ENCODE data around the gene PFAS. TPM values are rescaled to one million over a fixed set of nuclear protein-coding genes. Genes with fewer than 3 reads are reported as not detected.

The PFAS gene
- total and polyA plus RNA-seq, 4 experiments from 2014 or later = 8.9 to 29.1 (median 18.9) TPM

GRCh38 chr17:8266648-8267479 lies 17.8 kb downstream of the PFAS start:
- no peaks in the 10 kb centered on the region for H3K9me3 ChIP-seq (ENCODE audit: control insufficient read depth in 1 of 2, low read length in 2 of 2)
- H3K27ac ChIP-seq (ENCODE audit: low read depth, low read length) = no peak overlapping the region
- ChIA-PET POLR2A (ENCODE audit: partially characterized antibody) (no interaction called here), CTCF (ENCODE audit: partially characterized antibody) (no interaction called here)
- no peaks in the 10 kb centered on the region for H3K9me3 Mint-ChIP-seq
- intact Hi-C loops (cut with micrococcal nuclease) = no loop called here
- H3K27ac Mint-ChIP-seq = peak overlapping the region in 1 of 7 donors; percentile 52
- H3K4me1 Mint-ChIP-seq = no peaks in the 10 kb centered on the region
- H3K36me3 ChIP-seq (ENCODE audit: insufficient read depth, low read length) = no peaks in the 10 kb centered on the region
- peaks cover 12 to 21% of the 10 kb centered on the region in 2 donors for H3K36me3 Mint-ChIP-seq
- no peaks in the 10 kb centered on the region for H3K4me1 ChIP-seq (ENCODE audit: insufficient read depth, low read length)
- H3K4me3 ChIP-seq (ENCODE audit: low read length in 2 of 2) = no peak overlapping the region
- no peaks in the 10 kb centered on the region for H3K27me3 ChIP-seq (ENCODE audit: insufficient read depth, low read length)
- no peak for DNase-seq
- H3K4me3 Mint-ChIP-seq = no peak overlapping the region
- H3K27me3 Mint-ChIP-seq = no peaks in the 10 kb centered on the region

- DNase-seq = no peak
- intact Hi-C loops (cut with micrococcal nuclease) = no loop called here
- ChIA-PET CTCF (ENCODE audit: partially characterized antibody) (no interaction called here), POLR2A (ENCODE audit: partially characterized antibody) (interaction anchor here (1.1 kb wide), 1 partner anchor 45 kb away, joined by 3 read pairs; no protein-coding TSS in a partner anchor)
- Histone ChIP-seq H3K9me3 (ENCODE audit: control insufficient read depth in 1 of 2, low read length in 2 of 2) (no peaks in the 10 kb centered on the region), H3K27ac (ENCODE audit: low read depth, low read length) (no peak overlapping the region), H3K4me1 (ENCODE audit: insufficient read depth, low read length) (no peaks in the 10 kb centered on the region), H3K27me3 (ENCODE audit: insufficient read depth, low read length) (no peaks in the 10 kb centered on the region), H3K4me3 (ENCODE audit: low read length in 2 of 2) (no peak overlapping the region), H3K36me3 (ENCODE audit: insufficient read depth, low read length) (no peaks in the 10 kb centered on the region)
- Mint-ChIP-seq H3K27ac (no peak overlapping the region), H3K4me3 (no peak overlapping the region), H3K9me3 (no peaks in the 10 kb centered on the region), H3K36me3 (peaks cover 12 to 16% of the 10 kb centered on the region in 2 donors), H3K4me1 (no peaks in the 10 kb centered on the region), H3K27me3 (no peaks in the 10 kb centered on the region)
Measured at GRCh38 chr17:8267480-8268147, 18.5 kb downstream of the PFAS start.

GRCh38 chr17:8268550-8269298 lies 19.6 kb downstream of the PFAS start:
- ChIA-PET POLR2A (ENCODE audit: partially characterized antibody) (interaction anchor here (1.1 kb wide), 1 partner anchor 46 kb away, joined by 3 read pairs; no protein-coding TSS in a partner anchor), CTCF (ENCODE audit: partially characterized antibody) (no interaction called here)
- no peaks in the 10 kb centered on the region for H3K36me3 ChIP-seq (ENCODE audit: insufficient read depth, low read length)
- no peaks in the 10 kb centered on the region for H3K4me1 ChIP-seq (ENCODE audit: insufficient read depth, low read length)
- H3K27ac ChIP-seq (ENCODE audit: low read depth, low read length) = no peak overlapping the region
- intact Hi-C loops (cut with micrococcal nuclease) = no loop called here
- no peaks in the 10 kb centered on the region for H3K27me3 Mint-ChIP-seq
- H3K4me1 Mint-ChIP-seq = no peaks in the 10 kb centered on the region
- H3K4me3 Mint-ChIP-seq = no peak overlapping the region
- H3K4me3 ChIP-seq (ENCODE audit: low read length in 2 of 2) = no peak overlapping the region
- H3K9me3 Mint-ChIP-seq = no peaks in the 10 kb centered on the region
- peaks cover 3 to 7% of the 10 kb centered on the region in 2 donors for H3K36me3 Mint-ChIP-seq
- H3K27me3 ChIP-seq (ENCODE audit: insufficient read depth, low read length) = no peaks in the 10 kb centered on the region
- no peak overlapping the region for H3K27ac Mint-ChIP-seq
- H3K9me3 ChIP-seq (ENCODE audit: control insufficient read depth in 1 of 2, low read length in 2 of 2) = no peaks in the 10 kb centered on the region
- no peak for DNase-seq

GRCh38 chr17:8272421-8272820 lies 23.3 kb downstream of the PFAS start:
- H3K36me3 ChIP-seq (ENCODE audit: insufficient read depth, low read length) = no peaks in the 10 kb centered on the region
- CTCF ChIA-PET (ENCODE audit: partially characterized antibody) = interaction anchor here (1.0 to 1.1 kb wide), 2 partner anchors 23 to 198 kb away, joined by 3 read pairs; partner anchors contain the start of gene SLC25A35

GRCh38 chr17:8273884-8274444 lies 24.9 kb downstream of the PFAS start:
- H3K4me1 ChIP-seq (ENCODE audit: insufficient read depth, low read length) = no peaks in the 10 kb centered on the region
- H3K9me3 ChIP-seq (ENCODE audit: control insufficient read depth in 1 of 2, low read length in 2 of 2) = no peaks in the 10 kb centered on the region
- no peaks in the 10 kb centered on the region for H3K9me3 Mint-ChIP-seq
- no peak for DNase-seq
- no peaks in the 10 kb centered on the region for H3K36me3 ChIP-seq (ENCODE audit: insufficient read depth, low read length)
- peak overlapping the region in 1 of 7 donors; percentile 86 for H3K27ac Mint-ChIP-seq
- H3K4me1 Mint-ChIP-seq = no peaks in the 10 kb centered on the region
- no peak overlapping the region for H3K4me3 Mint-ChIP-seq
- H3K36me3 Mint-ChIP-seq = no peaks in the 10 kb centered on the region
- no peaks in the 10 kb centered on the region for H3K27me3 Mint-ChIP-seq
- H3K4me3 ChIP-seq (ENCODE audit: low read length in 2 of 2) = no peak overlapping the region
- ChIA-PET CTCF (ENCODE audit: partially characterized antibody) (interaction anchor here (1.0 kb wide), 1 partner anchor 10 kb away, joined by 4 read pairs; no protein-coding TSS in a partner anchor), POLR2A (ENCODE audit: partially characterized antibody) (no interaction called here)
- H3K27ac ChIP-seq (ENCODE audit: low read depth, low read length) = no peak overlapping the region
- H3K27me3 ChIP-seq (ENCODE audit: insufficient read depth, low read length) = no peaks in the 10 kb centered on the region
- intact Hi-C loops (cut with micrococcal nuclease) = no loop called here

More at GRCh38 chr17:8272421-8272820, 23.3 kb downstream of the PFAS start:
- POLR2A ChIA-PET (ENCODE audit: partially characterized antibody) = no interaction called here
- Mint-ChIP-seq H3K27me3 (no peaks in the 10 kb centered on the region), H3K27ac (no peak overlapping the region), H3K9me3 (no peaks in the 10 kb centered on the region), H3K36me3 (no peaks in the 10 kb centered on the region), H3K4me3 (no peak overlapping the region), H3K4me1 (no peaks in the 10 kb centered on the region)
- H3K27me3 ChIP-seq (ENCODE audit: insufficient read depth, low read length) = no peaks in the 10 kb centered on the region
- no peaks in the 10 kb centered on the region for H3K9me3 ChIP-seq (ENCODE audit: control insufficient read depth in 1 of 2, low read length in 2 of 2)
- no peak overlapping the region for H3K27ac ChIP-seq (ENCODE audit: low read depth, low read length)
- H3K4me3 ChIP-seq (ENCODE audit: low read length in 2 of 2) = no peak overlapping the region
- DNase-seq = no peak
- intact Hi-C loops (cut with micrococcal nuclease) = no loop called here
- no peaks in the 10 kb centered on the region for H3K4me1 ChIP-seq (ENCODE audit: insufficient read depth, low read length)

GRCh38 chr17:8274816-8275215 lies 25.7 kb downstream of the PFAS start:
- Histone ChIP-seq H3K27me3 (ENCODE audit: insufficient read depth, low read length) (no peaks in the 10 kb centered on the region), H3K36me3 (ENCODE audit: insufficient read depth, low read length) (no peaks in the 10 kb centered on the region), H3K4me3 (ENCODE audit: low read length in 2 of 2) (no peak overlapping the region), H3K4me1 (ENCODE audit: insufficient read depth, low read length) (no peaks in the 10 kb centered on the region), H3K9me3 (ENCODE audit: control insufficient read depth in 1 of 2, low read length in 2 of 2) (no peaks in the 10 kb centered on the region), H3K27ac (ENCODE audit: low read depth, low read length) (no peak overlapping the region)
- Mint-ChIP-seq H3K9me3 (no peaks in the 10 kb centered on the region), H3K4me3 (no peak overlapping the region), H3K27me3 (no peaks in the 10 kb centered on the region), H3K27ac (no peak overlapping the region), H3K4me1 (no peaks in the 10 kb centered on the region), H3K36me3 (no peaks in the 10 kb centered on the region)
- DNase-seq = no peak
- ChIA-PET CTCF (ENCODE audit: partially characterized antibody) (no interaction called here), POLR2A (ENCODE audit: partially characterized antibody) (no interaction called here)
- intact Hi-C loops (cut with micrococcal nuclease) = no loop called here

All from CD4-positive, alpha-beta memory T cell (primary cell).